ENCODE data around the gene TSPAN18.

TSPAN18 gene, protein sequence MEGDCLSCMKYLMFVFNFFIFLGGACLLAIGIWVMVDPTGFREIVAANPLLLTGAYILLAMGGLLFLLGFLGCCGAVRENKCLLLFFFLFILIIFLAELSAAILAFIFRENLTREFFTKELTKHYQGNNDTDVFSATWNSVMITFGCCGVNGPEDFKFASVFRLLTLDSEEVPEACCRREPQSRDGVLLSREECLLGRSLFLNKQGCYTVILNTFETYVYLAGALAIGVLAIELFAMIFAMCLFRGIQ

DNA sequence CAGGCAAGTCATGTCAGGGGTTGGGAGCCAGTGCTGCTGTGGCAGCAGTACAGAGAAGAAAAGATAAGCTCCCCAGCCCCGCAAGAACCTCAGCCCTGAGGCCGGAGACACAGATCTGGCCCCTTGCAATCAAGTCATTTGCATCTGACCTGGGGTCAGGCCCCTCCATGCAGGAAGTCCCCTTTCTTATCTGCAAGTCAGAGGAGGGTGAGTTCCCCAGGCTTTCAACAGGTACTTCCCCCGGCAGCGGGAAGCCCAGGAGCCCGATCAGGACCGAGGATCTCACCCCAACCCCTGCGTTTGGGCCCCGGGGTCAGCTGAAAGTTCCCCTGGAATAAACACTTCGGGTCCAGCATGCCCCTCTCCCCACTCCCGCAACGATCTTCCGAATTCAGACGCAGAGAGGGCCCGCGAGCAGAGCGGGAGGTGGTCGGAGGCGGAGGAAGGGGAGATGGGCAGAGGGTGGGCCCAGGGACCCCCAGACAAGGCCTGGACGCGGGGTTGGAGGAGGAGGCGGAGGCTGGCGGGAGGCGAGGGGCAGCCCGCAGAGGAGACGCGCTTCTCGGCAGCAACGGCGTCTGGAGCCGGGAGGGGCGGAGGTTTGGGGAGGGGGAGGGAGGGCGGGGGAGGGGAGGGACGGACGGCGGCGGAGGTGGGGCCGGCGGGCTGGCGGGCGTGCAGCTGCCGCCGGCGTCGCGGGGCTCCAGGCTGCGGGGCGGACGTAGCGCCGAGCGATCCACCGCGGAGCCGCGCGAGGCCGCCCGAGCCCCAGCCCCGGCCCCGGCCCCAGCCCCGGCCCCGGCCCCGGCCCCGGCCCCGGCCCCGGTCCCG is at the start of gene TSPAN18:
TSS of gene TSPAN18 (plus strand) at position 680 of the 831 bp plus-strand sequence. CDS start 179,455 bp downstream, outside the sequence.
- Histone ChIP-seq H3K9me3 (ENCODE audit: control insufficient read depth in 1 of 2, low read length in 2 of 2) (no peaks in the 10 kb centered on the region), H3K27ac (ENCODE audit: low read length) (peak within 1 kb of the TSS; percentile 58), H3K27me3 (ENCODE audit: low read depth, low read length) (no peaks in the 10 kb centered on the region), H3K4me3 (ENCODE audit: low read depth in 1 of 2, low read length in 2 of 2) (peak within 1 kb of the TSS; percentile 49 to 93), H3K4me1 (ENCODE audit: control insufficient read depth in 1 of 2, insufficient read depth in 2 of 2, low read length in 2 of 2) (peaks cover 0 to 38% of the 10 kb centered on the region in 2 donors), H3K36me3 (ENCODE audit: control insufficient read depth in 1 of 2, insufficient read depth in 2 of 2, low read length in 2 of 2) (no peaks in the 10 kb centered on the region)

DNA sequence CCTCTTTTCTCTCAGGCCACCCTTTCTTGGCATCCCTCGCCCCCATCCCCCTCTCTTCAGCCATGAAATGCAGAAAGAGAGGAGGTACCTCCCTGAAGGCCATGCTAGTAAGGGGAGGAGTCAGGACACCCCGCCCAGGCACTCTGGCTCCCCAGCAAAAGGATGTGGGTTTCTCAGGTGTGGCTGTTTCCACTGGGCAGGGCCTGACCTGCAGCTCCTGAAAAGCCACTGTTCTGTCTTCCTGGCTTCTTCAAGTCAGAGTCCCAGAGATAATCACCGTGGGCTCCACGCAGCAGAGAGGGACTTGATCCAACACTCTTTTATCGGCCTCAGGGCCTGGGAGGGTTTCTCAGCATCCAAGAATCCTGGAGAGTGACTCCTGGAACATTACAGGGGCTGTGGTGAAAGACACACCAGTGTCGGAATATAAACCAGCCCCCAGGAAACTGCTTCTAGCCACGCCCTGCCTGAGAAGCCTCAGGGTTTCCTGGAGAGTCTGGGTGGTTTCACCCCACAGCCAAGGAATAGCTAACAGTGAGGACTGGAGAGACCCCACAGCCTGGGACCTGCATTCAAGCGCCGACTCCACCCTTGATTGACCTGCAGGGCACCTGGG is 45.7 kb upstream of the TSPAN18 start:
- Histone ChIP-seq H3K4me3 (ENCODE audit: low read depth in 1 of 2, low read length in 2 of 2) (no peak overlapping the region), H3K4me1 (ENCODE audit: control insufficient read depth in 1 of 2, insufficient read depth in 2 of 2, low read length in 2 of 2) (no peaks in the 10 kb centered on the region), H3K27ac (ENCODE audit: low read length) (no peak overlapping the region), H3K9me3 (ENCODE audit: control insufficient read depth in 1 of 2, low read length in 2 of 2) (no peaks in the 10 kb centered on the region), H3K36me3 (ENCODE audit: control insufficient read depth in 1 of 2, insufficient read depth in 2 of 2, low read length in 2 of 2) (no peaks in the 10 kb centered on the region), H3K27me3 (ENCODE audit: low read depth, low read length) (no peaks in the 10 kb centered on the region)

DNA sequence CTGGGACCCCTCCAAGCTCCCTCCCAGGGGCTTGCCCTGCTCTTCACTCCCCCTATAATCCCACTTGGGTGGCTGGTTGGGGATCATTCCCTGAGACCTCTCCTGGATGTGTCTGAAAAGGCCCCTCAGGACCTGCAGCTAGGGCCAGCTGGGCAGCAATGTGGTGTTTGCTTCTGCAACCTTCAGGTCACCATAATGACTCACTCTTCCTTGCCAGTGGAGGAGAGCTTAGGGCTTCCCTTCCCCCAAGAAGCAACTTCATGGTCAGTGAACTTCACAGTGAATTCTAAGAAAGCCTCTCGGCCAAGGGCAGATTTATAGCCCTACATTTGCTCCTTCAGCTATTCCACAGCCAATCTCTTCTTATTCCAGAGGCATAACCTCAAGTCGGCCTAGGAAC is 45.1 kb upstream of the TSPAN18 start:
- Histone ChIP-seq H3K36me3 (ENCODE audit: control insufficient read depth in 1 of 2, insufficient read depth in 2 of 2, low read length in 2 of 2) (no peaks in the 10 kb centered on the region), H3K9me3 (ENCODE audit: control insufficient read depth in 1 of 2, low read length in 2 of 2) (no peaks in the 10 kb centered on the region), H3K27me3 (ENCODE audit: low read depth, low read length) (no peaks in the 10 kb centered on the region), H3K4me1 (ENCODE audit: control insufficient read depth in 1 of 2, insufficient read depth in 2 of 2, low read length in 2 of 2) (no peaks in the 10 kb centered on the region), H3K4me3 (ENCODE audit: low read depth in 1 of 2, low read length in 2 of 2) (no peak overlapping the region), H3K27ac (ENCODE audit: low read length) (no peak overlapping the region)

DNA sequence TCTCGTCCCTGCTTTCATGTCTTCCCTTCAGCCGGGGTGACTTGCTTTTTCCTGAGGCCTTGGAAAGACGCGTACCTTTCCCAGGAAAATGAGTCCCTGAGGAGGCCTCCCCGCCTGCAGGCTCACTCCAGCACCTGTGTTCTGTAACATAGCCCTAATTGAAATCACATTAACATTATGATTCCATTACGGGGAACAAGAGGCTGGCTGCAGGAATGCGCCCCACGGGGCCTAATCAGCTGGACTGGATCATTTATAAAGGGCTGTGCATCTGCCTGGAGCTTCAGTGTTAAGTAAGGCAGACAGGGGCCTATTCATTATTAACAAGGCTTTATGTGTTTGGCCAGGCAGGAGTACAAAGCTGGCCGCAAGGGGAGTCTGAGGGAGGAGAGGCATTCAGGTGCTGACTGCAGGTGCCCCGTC is 41.9 kb upstream of the TSPAN18 start:
- Histone ChIP-seq H3K4me3 (ENCODE audit: low read depth in 1 of 2, low read length in 2 of 2) (no peak overlapping the region), H3K4me1 (ENCODE audit: control insufficient read depth in 1 of 2, insufficient read depth in 2 of 2, low read length in 2 of 2) (no peaks in the 10 kb centered on the region), H3K9me3 (ENCODE audit: control insufficient read depth in 1 of 2, low read length in 2 of 2) (no peaks in the 10 kb centered on the region), H3K27me3 (ENCODE audit: low read depth, low read length) (no peaks in the 10 kb centered on the region), H3K27ac (ENCODE audit: low read length) (no peak overlapping the region), H3K36me3 (ENCODE audit: control insufficient read depth in 1 of 2, insufficient read depth in 2 of 2, low read length in 2 of 2) (no peaks in the 10 kb centered on the region)

DNA sequence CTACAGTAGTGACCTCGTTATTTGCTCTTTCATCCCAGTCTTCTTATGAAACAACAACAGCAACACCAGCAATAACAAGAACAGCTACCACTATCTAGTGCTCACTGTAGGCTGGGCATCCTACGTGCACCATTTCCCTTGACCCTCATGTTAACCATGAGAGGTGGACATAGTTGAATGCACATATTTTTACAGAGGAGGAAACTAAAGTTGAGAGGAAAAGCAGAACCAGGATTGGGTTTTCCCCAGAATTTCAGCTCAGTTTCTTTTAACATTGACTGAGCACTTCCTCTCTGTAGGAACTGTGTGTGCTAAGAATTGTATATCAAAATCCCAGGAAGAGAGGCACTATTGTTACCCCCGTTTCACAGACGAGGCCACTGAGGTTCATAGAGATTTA is 39.4 kb upstream of the TSPAN18 start:
- Histone ChIP-seq H3K9me3 (ENCODE audit: control insufficient read depth in 1 of 2, low read length in 2 of 2) (no peaks in the 10 kb centered on the region), H3K36me3 (ENCODE audit: control insufficient read depth in 1 of 2, insufficient read depth in 2 of 2, low read length in 2 of 2) (no peaks in the 10 kb centered on the region), H3K4me1 (ENCODE audit: control insufficient read depth in 1 of 2, insufficient read depth in 2 of 2, low read length in 2 of 2) (no peaks in the 10 kb centered on the region), H3K27ac (ENCODE audit: low read length) (no peak overlapping the region), H3K27me3 (ENCODE audit: low read depth, low read length) (no peaks in the 10 kb centered on the region), H3K4me3 (ENCODE audit: low read depth in 1 of 2, low read length in 2 of 2) (no peak overlapping the region)

DNA sequence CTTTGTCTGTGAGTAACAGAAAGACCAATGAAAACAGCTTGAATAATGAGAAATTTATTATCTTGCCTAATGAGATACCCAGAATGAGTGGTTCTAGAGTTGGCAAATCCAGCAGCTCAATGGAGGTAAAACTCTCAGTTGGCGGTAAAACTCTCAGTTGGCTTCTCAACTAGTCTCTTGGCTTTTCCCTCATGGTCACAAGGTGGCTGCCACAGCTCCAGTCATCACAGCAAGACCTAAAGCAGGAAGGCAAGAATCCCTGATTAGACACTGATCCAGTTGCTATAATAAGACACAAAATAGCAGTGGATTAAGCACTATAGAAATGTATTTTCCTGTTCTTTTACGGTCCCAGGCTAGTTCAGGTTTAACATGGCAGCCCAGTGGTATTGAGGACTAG is 37.5 kb upstream of the TSPAN18 start:
- no peaks in the 10 kb centered on the region for H3K9me3 ChIP-seq (ENCODE audit: control insufficient read depth in 1 of 2, low read length in 2 of 2)
- no peak overlapping the region for H3K4me3 ChIP-seq (ENCODE audit: low read depth in 1 of 2, low read length in 2 of 2)
- no peak overlapping the region for H3K27ac ChIP-seq (ENCODE audit: low read length)
- no peaks in the 10 kb centered on the region for H3K27me3 ChIP-seq (ENCODE audit: low read depth, low read length)
- H3K36me3 ChIP-seq (ENCODE audit: control insufficient read depth in 1 of 2, insufficient read depth in 2 of 2, low read length in 2 of 2): no peaks in the 10 kb centered on the region
- no peaks in the 10 kb centered on the region for H3K4me1 ChIP-seq (ENCODE audit: control insufficient read depth in 1 of 2, insufficient read depth in 2 of 2, low read length in 2 of 2)

DNA sequence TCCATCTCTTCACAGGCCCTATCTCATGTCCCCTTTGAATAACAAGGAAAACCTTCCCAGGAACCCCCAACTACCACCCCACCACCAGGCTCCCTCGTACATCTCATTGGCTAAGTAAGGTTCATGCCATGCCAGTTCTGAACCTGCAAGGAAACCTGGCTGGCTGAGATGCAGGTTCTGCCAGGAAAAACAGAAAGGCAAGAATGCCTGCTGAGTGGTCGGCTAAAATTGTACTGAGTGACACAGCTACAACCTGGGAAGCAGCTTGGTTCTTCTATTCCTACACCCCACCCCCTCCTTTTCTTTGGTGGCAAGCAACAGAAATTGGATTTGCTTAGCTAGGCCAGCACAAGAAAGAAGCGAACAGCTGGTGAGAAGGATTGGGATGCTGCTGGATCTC is 36.1 kb upstream of the TSPAN18 start:
- Histone ChIP-seq H3K27me3 (ENCODE audit: low read depth, low read length) (no peaks in the 10 kb centered on the region), H3K4me1 (ENCODE audit: control insufficient read depth in 1 of 2, insufficient read depth in 2 of 2, low read length in 2 of 2) (no peaks in the 10 kb centered on the region), H3K36me3 (ENCODE audit: control insufficient read depth in 1 of 2, insufficient read depth in 2 of 2, low read length in 2 of 2) (no peaks in the 10 kb centered on the region), H3K9me3 (ENCODE audit: control insufficient read depth in 1 of 2, low read length in 2 of 2) (no peaks in the 10 kb centered on the region), H3K4me3 (ENCODE audit: low read depth in 1 of 2, low read length in 2 of 2) (no peak overlapping the region), H3K27ac (ENCODE audit: low read length) (no peak overlapping the region)

DNA sequence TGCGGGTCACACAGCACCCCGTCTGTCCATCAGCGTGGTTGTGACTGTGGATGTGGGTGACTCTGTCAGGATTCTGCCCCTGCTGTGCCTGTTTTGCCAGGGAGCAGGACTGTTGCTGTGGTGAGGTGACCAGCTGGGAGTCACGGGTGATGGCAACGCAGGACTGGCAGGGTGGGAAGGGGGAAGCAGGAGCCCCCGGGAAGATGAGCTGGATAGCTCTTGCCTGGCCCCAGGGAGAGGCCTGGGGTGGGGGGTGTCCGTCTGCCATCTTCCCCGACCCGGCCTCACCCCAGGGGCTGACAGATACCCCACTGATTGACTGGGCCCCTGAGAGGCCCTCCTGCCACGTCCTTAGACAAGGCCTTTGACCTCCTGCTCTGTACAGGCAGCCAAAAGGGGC is 34.3 kb upstream of the TSPAN18 start:
- H3K4me3 ChIP-seq (ENCODE audit: low read depth in 1 of 2, low read length in 2 of 2): no peak overlapping the region
- H3K27ac ChIP-seq (ENCODE audit: low read length): no peak overlapping the region
- no peaks in the 10 kb centered on the region for H3K4me1 ChIP-seq (ENCODE audit: control insufficient read depth in 1 of 2, insufficient read depth in 2 of 2, low read length in 2 of 2)
- no peaks in the 10 kb centered on the region for H3K36me3 ChIP-seq (ENCODE audit: control insufficient read depth in 1 of 2, insufficient read depth in 2 of 2, low read length in 2 of 2)
- no peaks in the 10 kb centered on the region for H3K27me3 ChIP-seq (ENCODE audit: low read depth, low read length)
- no peaks in the 10 kb centered on the region for H3K9me3 ChIP-seq (ENCODE audit: control insufficient read depth in 1 of 2, low read length in 2 of 2)

DNA sequence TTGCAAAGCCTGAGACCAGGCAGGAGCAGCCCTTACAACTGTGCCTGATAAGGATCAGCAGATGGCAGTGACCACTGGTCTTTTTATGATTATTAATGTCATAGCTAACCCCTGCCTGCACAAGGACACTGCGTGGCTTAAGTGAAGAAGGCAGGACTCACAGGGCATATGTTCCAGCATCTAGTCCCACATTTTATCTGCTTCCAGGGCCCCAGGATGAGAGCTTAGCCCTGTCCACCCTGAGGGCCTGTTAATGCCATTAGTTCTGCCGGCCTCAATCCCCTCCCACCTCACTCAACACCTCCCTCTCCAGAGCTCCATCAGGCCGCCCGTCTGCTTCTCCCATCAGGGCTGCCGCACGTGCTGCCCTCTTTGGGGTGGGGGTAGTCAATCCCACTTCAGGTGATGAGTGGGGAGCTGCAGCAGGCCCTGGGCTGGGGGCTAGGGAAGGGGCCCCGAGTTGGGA is 33.1 kb upstream of the TSPAN18 start:
- Histone ChIP-seq H3K4me1 (ENCODE audit: control insufficient read depth in 1 of 2, insufficient read depth in 2 of 2, low read length in 2 of 2) (no peaks in the 10 kb centered on the region), H3K27me3 (ENCODE audit: low read depth, low read length) (no peaks in the 10 kb centered on the region), H3K9me3 (ENCODE audit: control insufficient read depth in 1 of 2, low read length in 2 of 2) (no peaks in the 10 kb centered on the region), H3K4me3 (ENCODE audit: low read depth in 1 of 2, low read length in 2 of 2) (no peak overlapping the region), H3K36me3 (ENCODE audit: control insufficient read depth in 1 of 2, insufficient read depth in 2 of 2, low read length in 2 of 2) (no peaks in the 10 kb centered on the region), H3K27ac (ENCODE audit: low read length) (no peak overlapping the region)

DNA sequence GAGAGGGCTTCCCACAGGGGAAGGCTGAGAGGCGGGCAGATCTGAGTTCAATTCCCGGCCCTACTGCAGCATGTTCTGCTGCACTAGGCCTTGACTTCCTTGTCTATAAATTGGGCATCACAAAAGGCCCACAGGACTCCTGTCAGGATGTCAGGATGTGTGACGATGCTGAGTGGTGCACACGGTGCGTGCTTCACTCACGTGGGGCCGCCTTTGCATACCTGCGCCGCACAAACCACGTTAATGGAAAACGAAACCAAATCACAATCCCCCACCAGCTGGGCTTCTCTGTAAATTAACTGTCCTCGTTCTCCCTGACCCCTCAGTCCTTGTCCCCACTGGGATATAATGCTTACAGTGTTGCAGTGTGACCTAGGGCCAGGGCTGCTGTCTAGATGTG is 32.3 kb upstream of the TSPAN18 start:
- no peak overlapping the region for H3K27ac ChIP-seq (ENCODE audit: low read length)
- no peaks in the 10 kb centered on the region for H3K27me3 ChIP-seq (ENCODE audit: low read depth, low read length)
- no peaks in the 10 kb centered on the region for H3K9me3 ChIP-seq (ENCODE audit: control insufficient read depth in 1 of 2, low read length in 2 of 2)
- no peak overlapping the region for H3K4me3 ChIP-seq (ENCODE audit: low read depth in 1 of 2, low read length in 2 of 2)
- no peaks in the 10 kb centered on the region for H3K36me3 ChIP-seq (ENCODE audit: control insufficient read depth in 1 of 2, insufficient read depth in 2 of 2, low read length in 2 of 2)
- no peaks in the 10 kb centered on the region for H3K4me1 ChIP-seq (ENCODE audit: control insufficient read depth in 1 of 2, insufficient read depth in 2 of 2, low read length in 2 of 2)

DNA sequence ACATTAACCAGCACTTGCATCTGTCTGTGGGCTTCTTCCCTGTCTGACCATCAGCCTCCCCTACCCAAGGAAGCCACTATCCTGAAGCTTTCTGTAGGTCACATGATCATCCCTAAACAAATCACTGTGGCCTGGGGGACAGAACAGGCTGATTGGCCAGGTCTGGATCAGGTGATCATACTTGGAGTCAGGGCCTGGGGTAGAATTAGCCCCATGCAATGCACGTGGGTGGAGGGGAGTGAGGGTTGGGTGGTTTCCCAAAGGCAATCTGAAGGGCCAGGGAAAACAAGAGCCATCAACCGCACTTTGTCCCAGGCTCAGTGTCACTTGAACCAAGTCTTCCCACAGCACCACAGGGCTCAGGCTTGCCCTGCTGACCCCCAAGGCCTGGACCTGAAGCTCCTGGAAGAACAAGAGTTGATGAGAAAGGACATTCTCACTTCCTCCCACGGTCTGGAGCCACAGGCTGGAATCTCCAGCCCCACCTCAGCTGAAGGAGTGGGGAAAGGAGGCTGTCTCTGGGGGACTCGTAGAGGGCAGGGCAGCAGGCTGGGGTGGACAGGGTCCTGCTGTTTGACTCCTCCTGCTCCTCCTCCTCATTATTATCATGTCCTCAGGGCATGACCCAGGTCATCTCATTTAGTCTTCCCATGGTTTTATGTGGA is 31.5 kb upstream of the TSPAN18 start:
- Histone ChIP-seq H3K36me3 (ENCODE audit: control insufficient read depth in 1 of 2, insufficient read depth in 2 of 2, low read length in 2 of 2) (no peaks in the 10 kb centered on the region), H3K27ac (ENCODE audit: low read length) (no peak overlapping the region), H3K9me3 (ENCODE audit: control insufficient read depth in 1 of 2, low read length in 2 of 2) (no peaks in the 10 kb centered on the region), H3K4me1 (ENCODE audit: control insufficient read depth in 1 of 2, insufficient read depth in 2 of 2, low read length in 2 of 2) (peaks cover 0 to 5% of the 10 kb centered on the region in 2 donors), H3K4me3 (ENCODE audit: low read depth in 1 of 2, low read length in 2 of 2) (no peak overlapping the region), H3K27me3 (ENCODE audit: low read depth, low read length) (no peaks in the 10 kb centered on the region)
